Activated CD8-positive, alpha-beta memory T cell treated with anti-CD3 and anti-CD28 coated beads, Interleukin-2, amount 10 ng/mL, durations not matched to agents 7 days and 5 days (primary cell): ENCODE measurements around the gene SSC4D. TPM values are rescaled to one million over a fixed set of nuclear protein-coding genes. Genes with fewer than 3 reads are reported as not detected.
A peak's percentile ranks its signal among the peaks of the same experiment; 100 is the strongest.
"Not testable (repeated sequence)": the region's sequence is repeated elsewhere in the genome, so short reads cannot be mapped to it uniquely, and the experiment has no call there.

Experiments
- ATAC-seq: fragments of 150-1000 bp; cut with Tn5 transposase; one replicate; pipeline ENCODE4 v1.10.0; 2021; ENCODE audit warnings: moderate library complexity
- CTCF ChIA-PET: fragments of 350-600 bp; sonication (Branson Sonifier 250); formaldehyde crosslinking; loops from one replicate; lab custom pipeline; 2021; ENCODE audit warnings: antibody characterized with exemption; lab: Charles Lee
- DNase-seq: peaks from one replicate; pipeline ENCODE4 v3.0.0-alpha.2; 2020
- H3K27ac Mint-ChIP-seq: one replicate; pipeline ENCODE4 v1.8.0; 2021; ENCODE audit warnings: mild to moderate bottlenecking, mixed read lengths
- H3K27me3 Mint-ChIP-seq: one replicate; pipeline ENCODE4 v1.8.0; 2021; ENCODE audit warnings: mixed read lengths
- H3K36me3 Mint-ChIP-seq: one replicate; pipeline ENCODE4 v1.8.0; 2021; ENCODE audit warnings: mild to moderate bottlenecking, mixed read lengths
- H3K4me1 Mint-ChIP-seq: one replicate; pipeline ENCODE4 v1.8.0; 2021; ENCODE audit warnings: mixed read lengths
- H3K4me3 Mint-ChIP-seq: one replicate; pipeline ENCODE4 v1.8.0; 2021; ENCODE audit warnings: mild to moderate bottlenecking, moderate library complexity, mixed read lengths
- H3K9me3 Mint-ChIP-seq: one replicate; pipeline ENCODE4 v1.8.0; 2022; ENCODE audit warnings: low read depth, mixed read lengths
- total RNA-seq, 2 experiments: library from RNA; stranded (reverse); gene quantifications; one replicate each; pipeline ENCODE4 v1.2.3, GENCODE V29; 2021

The SSC4D gene
- total RNA-seq, 2 experiments from 2014 or later: 0.23 to 0.64 TPM

DNA sequence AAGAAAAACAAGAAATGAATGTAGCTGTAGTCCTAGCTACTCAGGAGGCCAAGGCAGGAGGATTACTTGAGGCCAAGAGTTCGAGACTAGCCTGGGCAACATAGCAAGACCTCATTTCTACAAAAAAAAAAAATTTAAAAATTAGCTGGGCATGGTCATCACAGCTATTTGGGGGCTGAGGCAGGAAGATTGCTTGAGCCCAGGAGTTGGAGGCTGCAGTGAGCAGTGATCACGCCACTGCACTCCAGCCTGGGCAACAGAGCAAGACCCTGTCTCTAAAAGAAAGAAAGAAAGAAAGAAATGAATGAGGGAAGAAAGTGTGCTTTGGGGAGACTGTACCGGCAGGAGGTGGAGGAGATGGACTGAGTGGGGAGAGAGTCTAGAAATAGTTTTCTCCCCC is 45.7 kb downstream of the SSC4D start:
- Mint-ChIP-seq H3K4me1 (peaks cover 30% of the 10 kb centered on the region), H3K4me3 (peak overlapping the region; percentile 34), H3K27ac (peak overlapping the region; percentile 93)
- not testable (repeated sequence) for H3K27me3 Mint-ChIP-seq, H3K9me3 Mint-ChIP-seq, ATAC-seq, DNase-seq, H3K36me3 Mint-ChIP-seq
- CTCF ChIA-PET: interaction anchor here (1.1 to 1.5 kb wide), 5 partner anchors 15 to 185 kb away, joined by 3 to 7 read pairs (median 6); no protein-coding TSS in a partner anchor

DNA sequence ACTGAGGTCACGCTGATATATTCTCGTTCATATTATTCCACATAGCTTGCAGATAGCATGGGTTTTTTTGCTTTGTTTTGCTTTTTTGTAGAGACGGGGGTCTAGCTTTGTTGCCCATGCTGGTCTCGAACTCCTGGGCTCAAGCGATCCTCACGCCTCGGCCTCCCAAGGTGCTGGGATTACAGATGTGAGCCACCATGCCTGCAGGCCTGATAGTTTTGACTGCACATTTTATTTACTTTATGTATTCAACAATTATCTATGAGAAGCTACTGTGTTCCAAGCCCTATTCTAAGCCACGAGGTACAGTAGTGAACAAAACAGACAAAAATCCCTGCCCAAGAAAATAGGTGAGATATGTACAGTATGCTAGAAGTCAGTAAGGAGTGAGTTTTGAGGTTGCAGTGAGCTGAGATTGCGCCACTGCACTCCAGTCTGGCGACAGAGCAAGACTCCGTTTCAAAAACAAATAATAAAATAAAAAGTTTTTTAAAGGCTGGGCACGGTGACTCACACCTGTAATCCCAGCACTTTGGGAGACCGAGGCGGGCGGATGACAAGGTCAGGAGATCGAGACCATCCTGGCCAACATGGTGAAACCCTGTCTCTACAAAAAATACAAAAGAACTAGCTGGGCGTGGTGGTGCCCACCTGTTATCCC is 49.4 kb downstream of the SSC4D start:
- CTCF ChIA-PET: interaction anchor here (0.5 to 2.8 kb wide), 13 partner anchors 23 to 182 kb away, joined by 3 to 8 read pairs (median 4); no protein-coding TSS in a partner anchor
- peaks cover 20% of the 10 kb centered on the region for H3K36me3 Mint-ChIP-seq
- DNase-seq: no peak
- peak overlapping the region; percentile 96 for H3K27ac Mint-ChIP-seq
- no peak for ATAC-seq
- peaks cover 49% of the 10 kb centered on the region for H3K4me1 Mint-ChIP-seq
- H3K27me3 Mint-ChIP-seq: no peaks in the 10 kb centered on the region
- H3K9me3 Mint-ChIP-seq: no peaks in the 10 kb centered on the region
- peak overlapping the region; percentile 92 for H3K4me3 Mint-ChIP-seq

DNA sequence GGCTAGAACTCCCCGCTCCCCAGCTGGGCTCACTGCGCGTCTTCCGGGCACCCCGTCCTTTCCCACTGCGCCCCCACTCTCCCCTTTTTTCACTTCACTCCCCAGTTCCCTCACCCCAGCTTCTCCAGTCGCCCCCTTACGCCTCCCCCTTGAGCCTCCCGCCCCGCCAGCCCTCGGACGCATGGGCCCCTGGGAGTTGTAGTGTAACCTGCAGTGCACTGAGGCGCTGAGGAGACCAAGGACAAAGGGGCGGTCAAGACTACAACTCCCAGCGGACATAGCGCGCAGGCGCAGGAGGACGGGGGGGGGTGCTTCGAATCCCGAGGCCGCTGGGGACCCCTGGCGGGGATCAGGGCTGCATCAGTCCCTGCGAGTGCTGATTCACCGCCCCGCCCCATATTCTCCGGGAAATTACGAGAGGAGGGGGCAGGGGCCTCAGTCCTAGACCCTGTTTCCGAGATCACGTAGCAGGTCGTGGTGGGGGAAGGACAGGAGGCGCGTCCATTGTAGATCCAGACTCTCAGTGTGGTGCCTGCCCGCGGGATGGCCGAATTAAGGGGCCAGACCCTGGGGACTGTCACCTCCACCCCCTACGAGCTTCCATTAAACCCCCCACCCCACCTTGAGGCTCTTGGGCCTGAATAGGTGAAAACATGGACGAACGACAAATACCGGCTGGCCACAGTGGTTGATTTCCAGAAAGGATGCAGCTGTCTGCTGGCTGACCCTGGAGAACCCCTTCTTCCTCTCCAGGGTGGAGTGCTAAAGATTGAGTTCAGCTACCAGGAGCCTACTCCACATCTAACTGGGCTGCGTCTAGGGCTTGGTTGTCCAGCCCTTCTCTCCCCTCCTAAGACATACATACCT is 50.2 kb downstream of the SSC4D start:
- ATAC-seq (peak; percentile 96), DNase-seq (peak; percentile 97)
- Mint-ChIP-seq H3K4me1 (peaks cover 49% of the 10 kb centered on the region), H3K4me3 (peak overlapping the region; percentile 92), H3K27ac (peak overlapping the region; percentile 96), H3K27me3 (no peaks in the 10 kb centered on the region), H3K9me3 (no peaks in the 10 kb centered on the region), H3K36me3 (peaks cover 27% of the 10 kb centered on the region)
- CTCF ChIA-PET: interaction anchor here (0.5 to 2.8 kb wide), 14 partner anchors 9 to 181 kb away, joined by 3 to 12 read pairs (median 4); no protein-coding TSS in a partner anchor

GRCh38 chr7:76358481-76359110 is 50.9 kb downstream of the SSC4D start, which contains the start of gene YWHAG:
Gene YWHAG (minus strand): TSS chr7:76358991. CDS start chr7:76358808, 183 bp downstream.
- Mint-ChIP-seq H3K36me3 (peaks cover 30% of the 10 kb centered on the region), H3K27ac (peak within 1 kb of the TSS; percentile 96), H3K4me3 (peak within 1 kb of the TSS; percentile 92), H3K9me3 (no peaks in the 10 kb centered on the region), H3K27me3 (no peaks in the 10 kb centered on the region), H3K4me1 (peaks cover 43% of the 10 kb centered on the region)
- CTCF ChIA-PET: interaction anchor here (0.6 to 2.8 kb wide), 10 partner anchors 9 to 181 kb away, joined by 3 to 12 read pairs (median 5); no protein-coding TSS in a partner anchor
- peak; percentile 69 for ATAC-seq
- peak; percentile 90 for DNase-seq

GRCh38 chr7:76358011-76358480 is 51.5 kb downstream of the SSC4D start:
- H3K36me3 Mint-ChIP-seq: peaks cover 32% of the 10 kb centered on the region

DNA sequence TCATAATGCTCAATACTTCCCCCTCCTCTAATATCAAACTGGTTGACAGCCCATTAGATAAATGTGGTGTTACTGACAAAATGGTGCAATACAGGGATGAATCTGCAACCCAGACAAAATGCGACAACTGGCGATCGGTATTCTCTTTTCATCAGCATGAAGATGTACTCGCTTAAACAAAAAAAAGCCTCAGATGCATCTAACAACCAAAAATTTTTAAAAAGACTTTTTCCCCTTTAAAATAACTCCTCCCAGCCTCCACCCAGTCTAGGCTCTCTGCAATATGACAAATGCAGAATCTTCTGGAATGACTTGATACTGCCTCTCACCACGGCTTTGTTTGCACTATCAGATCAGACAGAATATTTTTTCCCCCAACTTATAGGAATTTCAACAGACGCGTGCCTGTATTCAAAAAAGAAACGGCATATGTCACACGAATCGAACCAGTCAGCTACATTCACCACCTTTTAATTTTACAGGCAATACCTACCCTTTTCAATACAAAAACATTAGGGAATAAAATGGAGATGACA is 52.0 kb downstream of the SSC4D start:
- ATAC-seq: no peak
- Mint-ChIP-seq H3K27me3 (no peaks in the 10 kb centered on the region), H3K36me3 (peaks cover 34% of the 10 kb centered on the region), H3K27ac (peak overlapping the region; percentile 93), H3K4me3 (peak overlapping the region; percentile 92), H3K9me3 (no peaks in the 10 kb centered on the region), H3K4me1 (peaks cover 43% of the 10 kb centered on the region)
- CTCF ChIA-PET: interaction anchor here (0.7 to 1.8 kb wide), 7 partner anchors 8 to 66 kb away, joined by 3 to 12 read pairs (median 3); no protein-coding TSS in a partner anchor
- no peak for DNase-seq

More at GRCh38 chr7:76358011-76358480, 51.5 kb downstream of the SSC4D start:
- H3K9me3 Mint-ChIP-seq: no peaks in the 10 kb centered on the region
- peaks cover 41% of the 10 kb centered on the region for H3K4me1 Mint-ChIP-seq
- peak overlapping the region; percentile 92 for H3K4me3 Mint-ChIP-seq
- peak overlapping the region; percentile 93 for H3K27ac Mint-ChIP-seq
- no peaks in the 10 kb centered on the region for H3K27me3 Mint-ChIP-seq
- ATAC-seq (peak; percentile 11), DNase-seq (peak; percentile 76)
- CTCF ChIA-PET: interaction anchor here (0.7 to 2.8 kb wide), 10 partner anchors 8 to 180 kb away, joined by 3 to 12 read pairs (median 5); no protein-coding TSS in a partner anchor

- no peaks in the 10 kb centered on the region for H3K9me3 Mint-ChIP-seq
- DNase-seq: no peak
- peak overlapping the region; percentile 93 for H3K27ac Mint-ChIP-seq
- ATAC-seq: no peak
- peaks cover 47% of the 10 kb centered on the region for H3K4me1 Mint-ChIP-seq
- CTCF ChIA-PET: no interaction called here
- no peaks in the 10 kb centered on the region for H3K27me3 Mint-ChIP-seq
- H3K4me3 Mint-ChIP-seq: peak overlapping the region; percentile 92
- H3K36me3 Mint-ChIP-seq: peaks cover 36% of the 10 kb centered on the region
These were observed 52.7 kb downstream of the SSC4D start for GRCh38 chr7:76356823-76357222.

DNA sequence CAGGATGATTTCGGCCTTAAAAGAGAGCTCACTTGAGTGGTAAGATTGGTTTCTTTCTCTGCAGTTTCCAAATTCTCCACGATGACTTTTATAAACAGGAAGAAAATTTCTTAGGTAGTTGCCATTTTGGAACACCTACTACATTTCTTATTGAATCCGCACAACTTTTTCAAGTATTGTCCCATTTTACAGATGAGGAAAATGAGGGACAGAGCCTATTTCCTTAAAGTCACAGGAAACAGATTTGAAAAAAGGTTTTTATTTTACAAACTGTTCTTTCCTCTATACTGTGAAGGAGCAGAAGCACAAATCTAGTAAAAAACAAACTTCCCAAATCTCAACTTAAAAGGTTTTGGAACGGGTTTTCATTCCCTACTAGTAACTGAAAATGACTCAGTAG is 53.4 kb downstream of the SSC4D start:
- CTCF ChIA-PET: interaction anchor here (1.5 kb wide), 1 partner anchor 38 kb away, joined by 4 read pairs; no protein-coding TSS in a partner anchor
- Mint-ChIP-seq H3K27me3 (no peaks in the 10 kb centered on the region), H3K36me3 (peaks cover 41% of the 10 kb centered on the region), H3K4me1 (peaks cover 53% of the 10 kb centered on the region), H3K27ac (no peak overlapping the region), H3K9me3 (no peaks in the 10 kb centered on the region), H3K4me3 (peak overlapping the region; percentile 1)
- DNase-seq (no peak), ATAC-seq (no peak)

DNA sequence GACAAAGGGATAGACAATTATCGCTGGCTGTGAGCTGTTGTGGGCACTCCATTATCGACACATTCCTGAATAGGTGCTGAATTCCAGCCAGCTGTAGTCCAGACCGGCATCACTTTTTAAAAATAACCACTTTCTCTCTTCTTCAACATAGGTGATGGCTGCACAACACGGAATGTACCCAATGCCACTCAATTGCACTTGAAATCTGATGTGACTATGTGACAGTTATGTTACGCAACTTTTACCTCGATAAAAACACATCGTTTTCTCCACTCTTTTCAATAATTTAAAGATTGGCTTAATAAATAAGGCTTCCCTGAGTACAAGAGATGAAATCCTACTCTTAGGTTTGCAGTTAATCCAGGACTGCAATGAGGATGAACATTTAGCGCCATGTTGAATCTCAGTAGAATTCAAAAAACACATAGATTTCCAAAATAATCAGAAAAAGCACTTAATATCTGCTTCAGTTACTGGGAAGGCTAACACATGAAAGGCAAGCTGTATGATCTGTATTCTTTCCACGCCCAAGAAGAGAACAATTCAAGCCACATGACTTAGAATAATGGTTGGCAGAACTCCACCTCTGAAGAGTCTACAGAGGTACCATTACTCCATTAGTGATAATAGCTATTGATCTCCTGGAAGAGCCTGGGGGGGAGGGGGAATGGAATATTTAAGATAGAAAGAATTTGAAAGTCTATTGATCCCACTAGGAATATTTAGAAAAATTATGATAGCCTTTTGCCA is 54.3 kb downstream of the SSC4D start:
- Mint-ChIP-seq H3K36me3 (peaks cover 48% of the 10 kb centered on the region), H3K9me3 (no peaks in the 10 kb centered on the region), H3K4me3 (no peak overlapping the region), H3K4me1 (peaks cover 57% of the 10 kb centered on the region), H3K27me3 (no peaks in the 10 kb centered on the region), H3K27ac (no peak overlapping the region)
- CTCF ChIA-PET: interaction anchor here (0.7 to 1.5 kb wide), 3 partner anchors 37 to 64 kb away, joined by 3 to 4 read pairs (median 3); no protein-coding TSS in a partner anchor
- ATAC-seq: no peak
- DNase-seq: no peak

GRCh38 chr7:76354516-76354915 is 55.0 kb downstream of the SSC4D start:
- no peaks in the 10 kb centered on the region for H3K9me3 Mint-ChIP-seq
- peaks cover 55% of the 10 kb centered on the region for H3K4me1 Mint-ChIP-seq
- ATAC-seq (no peak), DNase-seq (no peak)
- CTCF ChIA-PET: interaction anchor here (1.5 kb wide), 1 partner anchor 41 kb away, joined by 3 read pairs; no protein-coding TSS in a partner anchor
- H3K27me3 Mint-ChIP-seq: no peaks in the 10 kb centered on the region
- H3K36me3 Mint-ChIP-seq: peaks cover 53% of the 10 kb centered on the region
- H3K4me3 Mint-ChIP-seq: no peak overlapping the region
- no peak overlapping the region for H3K27ac Mint-ChIP-seq

- Mint-ChIP-seq H3K36me3 (peaks cover 56% of the 10 kb centered on the region), H3K4me1 (peaks cover 58% of the 10 kb centered on the region), H3K27ac (no peak overlapping the region), H3K9me3 (no peaks in the 10 kb centered on the region), H3K4me3 (no peak overlapping the region), H3K27me3 (no peaks in the 10 kb centered on the region)
- ATAC-seq (no peak), DNase-seq (no peak)
- CTCF ChIA-PET: no interaction called here
These were observed 55.8 kb downstream of the SSC4D start for GRCh38 chr7:76353744-76354143.

DNA sequence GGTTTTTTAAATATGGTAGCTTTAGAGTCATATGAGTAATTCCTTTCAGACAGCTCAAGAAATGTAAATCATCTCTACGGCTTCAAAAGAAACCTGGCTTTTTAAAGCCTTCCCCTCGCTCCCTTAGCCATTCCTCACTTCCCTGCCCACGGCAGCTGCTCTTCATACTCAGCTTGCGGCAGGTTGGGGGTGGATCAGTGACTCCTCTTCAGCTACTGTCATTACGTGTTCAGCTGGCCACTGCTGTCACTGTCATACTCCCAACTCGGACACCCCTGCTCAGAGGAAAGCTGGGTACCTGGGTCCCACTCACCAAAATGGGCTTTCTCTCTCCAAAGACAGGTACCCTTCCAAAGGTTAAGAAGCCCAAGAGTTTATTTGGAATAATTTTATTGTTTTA is 57.3 kb downstream of the SSC4D start:
- H3K36me3 Mint-ChIP-seq: peaks cover 59% of the 10 kb centered on the region
- H3K27ac Mint-ChIP-seq: no peak overlapping the region
- H3K4me3 Mint-ChIP-seq: no peak overlapping the region
- no peaks in the 10 kb centered on the region for H3K27me3 Mint-ChIP-seq
- no peaks in the 10 kb centered on the region for H3K9me3 Mint-ChIP-seq
- no peak for ATAC-seq
- CTCF ChIA-PET: interaction anchor here (1.5 kb wide), 1 partner anchor 33 kb away, joined by 5 read pairs; no protein-coding TSS in a partner anchor
- H3K4me1 Mint-ChIP-seq: peaks cover 63% of the 10 kb centered on the region
- no peak for DNase-seq
